Activated B cell treated with CpG ODN at 0.5 μM for 24 hours (primary cell): ENCODE measurements around the gene SMIM22. TPM values are rescaled to one million over a fixed set of nuclear protein-coding genes. Genes with fewer than 3 reads are reported as not detected.

Source experiments
- ATAC-seq: fragments of 200-7000 bp; cut with Tn5 transposase; one replicate; pipeline ENCODE4 v1.10.0; 2021; ENCODE audit warnings: low read depth, mild to moderate bottlenecking, moderate library complexity
- CTCF ChIA-PET: fragments of 350-600 bp; sonication (Branson Sonifier 250); formaldehyde crosslinking; loops from one replicate; lab custom pipeline; 2021; ENCODE audit warnings: antibody characterized with exemption; lab: Charles Lee
- POLR2A ChIA-PET: fragments of 350-600 bp; sonication (Branson Sonifier 250); formaldehyde crosslinking; loops from one replicate; lab custom pipeline; 2021; ENCODE audit warnings: antibody characterized with exemption; lab: Charles Lee
- DNase-seq: peaks from one replicate; pipeline ENCODE4 v3.0.0; 2022
- H3K27ac Mint-ChIP-seq: one replicate; pipeline ENCODE4 v1.8.0; 2020; ENCODE audit warnings: mixed read lengths
- H3K27me3 Mint-ChIP-seq: one replicate; pipeline ENCODE4 v1.8.0; 2021; ENCODE audit warnings: mixed read lengths
- H3K36me3 Mint-ChIP-seq: one replicate; pipeline ENCODE4 v1.8.0; 2021; ENCODE audit warnings: low read depth, mixed read lengths
- H3K4me1 Mint-ChIP-seq: one replicate; pipeline ENCODE4 v1.8.0; 2021; ENCODE audit warnings: mixed read lengths
- H3K4me3 Mint-ChIP-seq: one replicate; pipeline ENCODE4 v1.8.0; 2020; ENCODE audit warnings: mild to moderate bottlenecking, mixed read lengths
- H3K9me3 Mint-ChIP-seq: one replicate; pipeline ENCODE4 v1.8.0; 2020; ENCODE audit warnings: mixed read lengths
- CTCF ChIP-seq: fragments of 200-600 bp; IDR thresholded peaks from one replicate; pipeline ENCODE4 v1.8.0; 2022; ENCODE audit warnings: antibody characterized with exemption, mild to moderate bottlenecking
- intact Hi-C: fragments of 100-400 bp; cut with micrococcal nuclease; formaldehyde crosslinking; loops from one replicate; pipeline ENCODE4 v1.15.1; 2024
- total RNA-seq: library from RNA; stranded (reverse); gene quantifications from 2 replicates; pipeline ENCODE4 v1.2.3, GENCODE V29; 2022

Gene SMIM22
- total RNA-seq, 1 donor from 2014 or later, result not detected

- POLR2A ChIA-PET, result interaction anchor here (0.7 kb wide), 1 partner anchor 285 kb away, joined by 8 read pairs; no protein-coding TSS in a partner anchor
- no peak for ATAC-seq
- no peaks in the 10 kb centered on the region for H3K9me3 Mint-ChIP-seq
These were observed 18.3 kb downstream of the SMIM22 start for GRCh38 chr16:4813251-4814003.

GRCh38 chr16:4814046-4814445 is 18.9 kb downstream of the SMIM22 start:
- no peak for ATAC-seq
- no peaks in the 10 kb centered on the region for H3K9me3 Mint-ChIP-seq
- ChIA-PET POLR2A (interaction anchor here (0.7 kb wide), 1 partner anchor 284 kb away, joined by 8 read pairs; no protein-coding TSS in a partner anchor), CTCF (no interaction called here)
- no peak overlapping the region for H3K27ac Mint-ChIP-seq
- no peaks in the 10 kb centered on the region for H3K27me3 Mint-ChIP-seq
- intact Hi-C loops, result no loop called here
- no peak for TF ChIP-seq CTCF
- peaks cover 76% of the 10 kb centered on the region for H3K36me3 Mint-ChIP-seq
- no peak overlapping the region for H3K4me3 Mint-ChIP-seq
- DNase-seq, result no peak
- H3K4me1 Mint-ChIP-seq, result no peaks in the 10 kb centered on the region

More at GRCh38 chr16:4813251-4814003, 18.3 kb downstream of the SMIM22 start:
- no peak overlapping the region for H3K27ac Mint-ChIP-seq
- intact Hi-C loops, result no loop called here
- H3K4me3 Mint-ChIP-seq, result no peak overlapping the region
- no peaks in the 10 kb centered on the region for H3K4me1 Mint-ChIP-seq
- no peak for DNase-seq
- CTCF ChIA-PET, result no interaction called here
- peaks cover 75% of the 10 kb centered on the region for H3K36me3 Mint-ChIP-seq
- H3K27me3 Mint-ChIP-seq, result no peaks in the 10 kb centered on the region
- TF ChIP-seq CTCF, result no peak

GRCh38 chr16:4814542-4815173 is 19.5 kb downstream of the SMIM22 start:
- DNase-seq, result no peak
- no peak for TF ChIP-seq CTCF
- no peaks in the 10 kb centered on the region for H3K27me3 Mint-ChIP-seq
- H3K9me3 Mint-ChIP-seq, result no peaks in the 10 kb centered on the region
- H3K4me1 Mint-ChIP-seq, result no peaks in the 10 kb centered on the region
- H3K36me3 Mint-ChIP-seq, result peaks cover 79% of the 10 kb centered on the region
- H3K27ac Mint-ChIP-seq, result no peak overlapping the region
- no peak for ATAC-seq
- H3K4me3 Mint-ChIP-seq, result no peak overlapping the region
- POLR2A ChIA-PET, result interaction anchor here (0.7 kb wide), 1 partner anchor 80 kb away, joined by 4 read pairs; the partner anchor contains the start of gene DNAAF8
- intact Hi-C loops, result no loop called here
- CTCF ChIA-PET, result no interaction called here

GRCh38 chr16:4820652-4821051 is 25.5 kb downstream of the SMIM22 start:
- Mint-ChIP-seq H3K9me3 (no peaks in the 10 kb centered on the region), H3K36me3 (peaks cover 81% of the 10 kb centered on the region), H3K27me3 (no peaks in the 10 kb centered on the region), H3K27ac (no peak overlapping the region), H3K4me3 (no peak overlapping the region), H3K4me1 (no peaks in the 10 kb centered on the region)
- CTCF ChIA-PET, result no interaction called here
- intact Hi-C loops, result no loop called here
- ATAC-seq (no peak), DNase-seq (no peak)
- no peak for TF ChIP-seq CTCF
- POLR2A ChIA-PET, result no interaction called here

GRCh38 chr16:4825196-4825595 is 30.0 kb downstream of the SMIM22 start:
- ChIA-PET POLR2A (interaction anchor here (0.5 kb wide), 1 partner anchor 53 kb away, joined by 3 read pairs; no protein-coding TSS in a partner anchor), CTCF (interaction anchor here (0.6 kb wide), 1 partner anchor 108 kb away, joined by 4 read pairs; no protein-coding TSS in a partner anchor)
- ATAC-seq, result no peak
- no peak for DNase-seq
- TF ChIP-seq CTCF, result no peak
- H3K27ac Mint-ChIP-seq, result no peak overlapping the region
- H3K4me1 Mint-ChIP-seq, result no peaks in the 10 kb centered on the region
- intact Hi-C loops, result no loop called here
- H3K36me3 Mint-ChIP-seq, result peaks cover 81% of the 10 kb centered on the region
- H3K4me3 Mint-ChIP-seq, result no peak overlapping the region
- H3K9me3 Mint-ChIP-seq, result no peaks in the 10 kb centered on the region
- H3K27me3 Mint-ChIP-seq, result no peaks in the 10 kb centered on the region
